AG09309 (cell line): Measurements from ENCODE around the gene EPHB2.
"Not testable (repeated sequence)": the region's sequence is repeated elsewhere in the genome, so short reads cannot be mapped to it uniquely, and the experiment has no call there.

Experiments
- DNase-seq: peaks from one replicate; pipeline ENCODE4 v3.0.0-alpha.2; 2010; ENCODE audit warnings: low read depth
- H3K4me3 ChIP-seq: 2 replicates; pipeline ENCODE4 v1.5.1; 2011; ENCODE audit warnings: mild to moderate bottlenecking, low read depth, low read length, moderate library complexity; ENCODE audit not compliant: control insufficient read depth
- CTCF ChIP-seq: IDR thresholded peaks from 2 replicates; pipeline ENCODE4 v1.5.1; 2011; ENCODE audit warnings: mild to moderate bottlenecking, low read depth, low read length, inconsistent platforms; ENCODE audit not compliant: insufficient read depth, control insufficient read depth; ENCODE audit errors: missing control alignments

Gene EPHB2

GRCh38 chr1:22841142-22841541 lies 130.5 kb downstream of the EPHB2 start:
- DNase-seq, result no peak
- no peak for TF ChIP-seq CTCF
- H3K4me3 ChIP-seq, result no peak overlapping the region

DNA sequence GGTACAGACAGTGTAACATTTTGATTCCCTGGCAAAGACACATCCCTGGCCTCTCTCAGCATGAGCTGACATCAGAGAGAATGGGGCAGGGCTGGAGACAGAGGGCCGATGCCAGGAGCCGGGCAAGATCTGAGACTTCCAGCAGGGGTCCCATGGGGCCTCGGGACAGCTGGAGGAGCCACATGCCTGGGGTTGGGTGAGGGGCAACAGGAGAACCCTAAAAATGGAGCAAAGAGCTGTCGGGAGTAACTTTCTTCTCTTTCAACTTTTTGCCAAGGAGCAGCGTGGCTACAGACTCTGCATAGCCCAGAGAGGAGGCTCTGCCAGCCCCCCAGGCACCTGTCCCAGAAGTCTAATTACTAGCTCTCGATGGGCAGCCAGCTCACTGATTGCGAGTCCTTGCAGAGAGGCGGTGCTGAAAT lies 131.2 kb downstream of the EPHB2 start:
- no peak overlapping the region for H3K4me3 ChIP-seq
- no peak for DNase-seq
- no peak for TF ChIP-seq CTCF

- not testable (repeated sequence) for H3K4me3 ChIP-seq, DNase-seq
These were observed 133.0 kb downstream of the EPHB2 start for GRCh38 chr1:22843441-22844183.

GRCh38 chr1:22844621-22845020 lies 134.0 kb downstream of the EPHB2 start:
- no peak for TF ChIP-seq CTCF
- no peak overlapping the region for H3K4me3 ChIP-seq
- no peak for DNase-seq

- no peak for TF ChIP-seq CTCF
- no peak overlapping the region for H3K4me3 ChIP-seq
- DNase-seq, result no peak
These were observed 134.8 kb downstream of the EPHB2 start for GRCh38 chr1:22845398-22845935.

DNA sequence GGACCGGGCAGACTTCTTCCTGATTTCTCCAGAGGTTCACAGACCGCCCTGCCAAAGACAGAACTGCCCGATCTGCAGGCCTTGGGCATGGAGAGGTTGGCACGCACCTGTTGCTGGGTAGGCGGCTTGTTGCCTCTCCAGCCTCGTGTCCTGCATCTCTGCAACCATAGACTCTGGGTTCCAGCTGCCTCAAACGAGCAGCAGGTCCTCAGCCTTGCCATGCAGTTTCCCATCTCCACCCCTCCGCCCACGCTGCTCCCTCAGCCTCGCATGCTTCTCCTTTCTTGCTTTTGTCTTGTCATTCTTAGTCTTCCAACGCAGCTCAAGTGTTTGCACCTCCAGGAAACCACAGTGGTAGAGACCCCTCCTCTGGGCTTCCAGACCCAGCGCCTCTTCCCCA lies 135.8 kb downstream of the EPHB2 start:
- DNase-seq, result no peak
- no peak for TF ChIP-seq CTCF
- no peak overlapping the region for H3K4me3 ChIP-seq

GRCh38 chr1:22847249-22847648 lies 136.6 kb downstream of the EPHB2 start:
- H3K4me3 ChIP-seq, result no peak overlapping the region
- no peak for DNase-seq
- TF ChIP-seq CTCF, result no peak
